Measurements from ENCODE around the gene PRDM16. TPM values are rescaled to one million over a fixed set of nuclear protein-coding genes. Genes with fewer than 3 reads are reported as not detected.

The PRDM16 gene
- total and polyA plus RNA-seq, 2 of the 4 experiments (the other 2 are of a cell fraction), result 0.02 TPM; not detected in 1

DNA sequence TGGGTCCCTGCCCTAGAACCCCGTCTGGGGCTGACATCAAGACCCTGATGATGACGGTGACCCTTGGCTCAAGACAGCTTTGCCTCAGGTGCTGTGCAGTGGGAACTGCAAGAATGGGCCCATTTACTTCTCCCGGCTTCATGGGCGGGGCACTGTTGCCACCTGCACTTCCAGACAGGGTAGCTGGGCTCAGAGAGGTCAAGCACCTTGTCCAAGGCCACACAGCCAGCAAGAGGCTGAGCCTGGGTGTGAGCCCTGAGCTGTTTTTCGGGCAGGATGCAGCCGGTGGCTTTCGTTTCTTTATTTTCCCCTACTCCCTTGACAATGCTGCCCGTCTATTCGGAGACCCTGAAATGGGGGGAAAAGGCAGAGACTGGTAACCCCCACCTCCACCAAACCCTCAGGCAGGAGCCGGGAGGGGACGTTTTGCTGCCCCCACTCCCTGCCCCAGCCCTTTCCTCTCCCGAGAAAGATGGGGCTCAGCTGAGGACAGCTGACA, 91.7 kb downstream of the PRDM16 start:
- no peak overlapping the region for H4K8ac ChIP-seq (ENCODE audit: low read depth in 2 of 2, low read length in 2 of 2)
- H3K36me3 ChIP-seq (ENCODE audit: control insufficient read depth, insufficient read depth, low read length), result no peaks in the 10 kb centered on the region
- no peak overlapping the region for H4K91ac ChIP-seq (ENCODE audit: insufficient read depth, low read depth, low read length)
- WGBS, 2 experiments (ENCODE audit: extremely low coverage in 2 of 2, insufficient read length in 1 of 2), result 66% methylated on average over 4 of the region's 12 CpGs; no CpG with 5 or more reads in 1 of the 2 experiments
- no peak overlapping the region for H2BK15ac ChIP-seq (ENCODE audit: low read depth, low read length)
- H2AFZ ChIP-seq (replicated peaks; ENCODE audit: low read length, poor library complexity), result no peak overlapping the region
- H3K79me1 ChIP-seq (ENCODE audit: low read depth in 1 of 2, low read length in 2 of 2), result no peaks in the 10 kb centered on the region
- H3K18ac ChIP-seq (ENCODE audit: low read depth, low read length), result no peak overlapping the region
- H3K9ac ChIP-seq (ENCODE audit: low read depth, low read length), result no peak overlapping the region
- no peaks in the 10 kb centered on the region for H3K27me3 ChIP-seq (ENCODE audit: control insufficient read depth, insufficient read depth, low read length)
- H3K4me3 ChIP-seq (ENCODE audit: insufficient read depth, low read depth, low read length), result no peak overlapping the region
- H4K5ac ChIP-seq (ENCODE audit: low read depth, low read length), result no peak overlapping the region
- no TSS peak for BruUV-seq (replicated peaks)
- H4K20me1 ChIP-seq (ENCODE audit: insufficient read depth, low read length), result no peaks in the 10 kb centered on the region
- DNase-seq (no peak), ATAC-seq (ENCODE audit: low read depth) (no peak)
- no peak overlapping the region for H3K4ac ChIP-seq (ENCODE audit: low read depth, low read length)
- H3K23ac ChIP-seq (ENCODE audit: low read depth, low read length), result no peak overlapping the region
- ChIA-PET POLR2A (ENCODE audit: unreplicated experiment) (no interaction called here), CTCF (no interaction called here)
- H2BK5ac ChIP-seq (ENCODE audit: low read depth, low read length, poor library complexity, severe bottlenecking), result no peak overlapping the region
- no peak overlapping the region for H3K56ac ChIP-seq (ENCODE audit: extremely low read depth, insufficient read depth, low read length)
- no peak overlapping the region for H3K27ac ChIP-seq (ENCODE audit: insufficient read depth, low read length)
- no peak for TF ChIP-seq NFE2L2 (IDR thresholded peaks at IDR 0.05; ENCODE audit: low read depth, low read length)
- no peak for TF ChIP-seq BHLHE40 (IDR thresholded peaks at IDR 0.05; ENCODE audit: low read depth, low read length)
- no peak for TF ChIP-seq POLR2A (IDR thresholded peaks at IDR 0.05; ENCODE audit: low read depth, low read length)
- no peak for TF ChIP-seq RAD21 (IDR thresholded peaks at IDR 0.05; ENCODE audit: low read length)
- TF ChIP-seq, protein P1, sequence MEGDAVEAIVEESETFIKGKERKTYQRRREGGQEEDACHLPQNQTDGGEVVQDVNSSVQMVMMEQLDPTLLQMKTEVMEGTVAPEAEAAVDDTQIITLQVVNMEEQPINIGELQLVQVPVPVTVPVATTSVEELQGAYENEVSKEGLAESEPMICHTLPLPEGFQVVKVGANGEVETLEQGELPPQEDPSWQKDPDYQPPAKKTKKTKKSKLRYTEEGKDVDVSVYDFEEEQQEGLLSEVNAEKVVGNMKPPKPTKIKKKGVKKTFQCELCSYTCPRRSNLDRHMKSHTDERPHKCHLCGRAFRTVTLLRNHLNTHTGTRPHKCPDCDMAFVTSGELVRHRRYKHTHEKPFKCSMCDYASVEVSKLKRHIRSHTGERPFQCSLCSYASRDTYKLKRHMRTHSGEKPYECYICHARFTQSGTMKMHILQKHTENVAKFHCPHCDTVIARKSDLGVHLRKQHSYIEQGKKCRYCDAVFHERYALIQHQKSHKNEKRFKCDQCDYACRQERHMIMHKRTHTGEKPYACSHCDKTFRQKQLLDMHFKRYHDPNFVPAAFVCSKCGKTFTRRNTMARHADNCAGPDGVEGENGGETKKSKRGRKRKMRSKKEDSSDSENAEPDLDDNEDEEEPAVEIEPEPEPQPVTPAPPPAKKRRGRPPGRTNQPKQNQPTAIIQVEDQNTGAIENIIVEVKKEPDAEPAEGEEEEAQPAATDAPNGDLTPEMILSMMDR (conservative IDR thresholded peaks at IDR 0.05; ENCODE audit: low read depth, low read length), result no peak
- no peak for TF ChIP-seq MAZ (IDR thresholded peaks at IDR 0.05; ENCODE audit: borderline replicate concordance, low read depth, low read length)
- TF ChIP-seq MXI1 (IDR thresholded peaks at IDR 0.05; ENCODE audit: borderline replicate concordance, low read depth, low read length), result no peak
- no peak for TF ChIP-seq CHD1 (IDR thresholded peaks at IDR 0.05; ENCODE audit: low read depth, low read length)
- TF ChIP-seq, protein P2, sequence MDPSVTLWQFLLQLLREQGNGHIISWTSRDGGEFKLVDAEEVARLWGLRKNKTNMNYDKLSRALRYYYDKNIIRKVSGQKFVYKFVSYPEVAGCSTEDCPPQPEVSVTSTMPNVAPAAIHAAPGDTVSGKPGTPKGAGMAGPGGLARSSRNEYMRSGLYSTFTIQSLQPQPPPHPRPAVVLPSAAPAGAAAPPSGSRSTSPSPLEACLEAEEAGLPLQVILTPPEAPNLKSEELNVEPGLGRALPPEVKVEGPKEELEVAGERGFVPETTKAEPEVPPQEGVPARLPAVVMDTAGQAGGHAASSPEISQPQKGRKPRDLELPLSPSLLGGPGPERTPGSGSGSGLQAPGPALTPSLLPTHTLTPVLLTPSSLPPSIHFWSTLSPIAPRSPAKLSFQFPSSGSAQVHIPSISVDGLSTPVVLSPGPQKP (IDR thresholded peaks at IDR 0.05; ENCODE audit: borderline replicate concordance, low read depth, low read length), result no peak
- TF ChIP-seq CEBPB (IDR thresholded peaks at IDR 0.05; ENCODE audit: low read depth, low read length), result no peak
- TF ChIP-seq RCOR1 (IDR thresholded peaks at IDR 0.05; ENCODE audit: insufficient replicate concordance, low read length), result no peak
- dilution Hi-C loops (cut with HindIII; ENCODE audit: low sequenced_read_pairs, unreplicated experiment) (no loop called here), intact Hi-C loops (cut with micrococcal nuclease) (no loop called here), in situ Hi-C loops (cut with MboI; ENCODE audit: low sequenced_read_pairs) (no loop called here)
- no peak overlapping the region for H2AK5ac ChIP-seq (ENCODE audit: low read depth, low read length)
- no peaks in the 10 kb centered on the region for H3K9me1 ChIP-seq (ENCODE audit: insufficient read depth, low read length)
- H3K4me1 ChIP-seq (ENCODE audit: control insufficient read depth, insufficient read depth, low read length), result no peaks in the 10 kb centered on the region
- no peak overlapping the region for H2BK20ac ChIP-seq (ENCODE audit: low read depth, low read length)
- H3K14ac ChIP-seq (replicated peaks; ENCODE audit: low read depth, low read length), result no peak overlapping the region
- no peak overlapping the region for H3K4me2 ChIP-seq (ENCODE audit: low read depth, low read length)
- peaks cover 14% of the 10 kb centered on the region for H3K9me3 ChIP-seq (ENCODE audit: control insufficient read depth, insufficient read depth, low read length)
- no peak overlapping the region for H2AK9ac ChIP-seq (replicated peaks; ENCODE audit: low read depth, low read length, poor library complexity)
- H2BK120ac ChIP-seq (ENCODE audit: low read depth, low read length), result no peak overlapping the region
